Mucosa of rectum (tissue), 2 donors: ENCODE data around the gene KCTD1.

Experiments
- H3K27ac ChIP-seq, 2 donors: one replicate each; pipeline ENCODE4 v1.7.0; 2013; ENCODE audit warnings: inconsistent platforms in 2 of 2, low read depth in 2 of 2, low read length in 2 of 2
- H3K27me3 ChIP-seq, 2 donors: one replicate each; pipeline ENCODE4 v1.7.0; 2013; ENCODE audit warnings: low read length in 2 of 2; ENCODE audit not compliant: control insufficient read depth in 2 of 2, insufficient read depth in 2 of 2
- H3K36me3 ChIP-seq, 2 donors: one replicate each; pipeline ENCODE4 v1.7.0; 2013; ENCODE audit warnings: low read length in 2 of 2; ENCODE audit not compliant: control insufficient read depth in 2 of 2, insufficient read depth in 2 of 2
- H3K4me1 ChIP-seq, 2 donors: one replicate each; pipeline ENCODE4 v1.7.0; 2013; ENCODE audit warnings: low read length in 2 of 2, mild to moderate bottlenecking in 1 of 2; ENCODE audit not compliant: control insufficient read depth in 2 of 2, insufficient read depth in 2 of 2
- H3K4me3 ChIP-seq, 2 donors: one replicate each; pipeline ENCODE4 v1.7.0; 2013; ENCODE audit warnings: low read length in 2 of 2
- H3K9ac ChIP-seq, 2 donors: one replicate each; pipeline ENCODE4 v1.7.0; 2013; ENCODE audit warnings: low read length in 2 of 2, low read depth in 1 of 2, mild to moderate bottlenecking in 1 of 2
- H3K9me3 ChIP-seq, 2 donors: one replicate each; pipeline ENCODE4 v1.7.0; 2013; ENCODE audit warnings: low read length in 2 of 2; ENCODE audit not compliant: control insufficient read depth in 2 of 2
- donor health status: healthy.
- donor health status: Normal muscosa, but diverticular disease.

KCTD1 gene

DNA sequence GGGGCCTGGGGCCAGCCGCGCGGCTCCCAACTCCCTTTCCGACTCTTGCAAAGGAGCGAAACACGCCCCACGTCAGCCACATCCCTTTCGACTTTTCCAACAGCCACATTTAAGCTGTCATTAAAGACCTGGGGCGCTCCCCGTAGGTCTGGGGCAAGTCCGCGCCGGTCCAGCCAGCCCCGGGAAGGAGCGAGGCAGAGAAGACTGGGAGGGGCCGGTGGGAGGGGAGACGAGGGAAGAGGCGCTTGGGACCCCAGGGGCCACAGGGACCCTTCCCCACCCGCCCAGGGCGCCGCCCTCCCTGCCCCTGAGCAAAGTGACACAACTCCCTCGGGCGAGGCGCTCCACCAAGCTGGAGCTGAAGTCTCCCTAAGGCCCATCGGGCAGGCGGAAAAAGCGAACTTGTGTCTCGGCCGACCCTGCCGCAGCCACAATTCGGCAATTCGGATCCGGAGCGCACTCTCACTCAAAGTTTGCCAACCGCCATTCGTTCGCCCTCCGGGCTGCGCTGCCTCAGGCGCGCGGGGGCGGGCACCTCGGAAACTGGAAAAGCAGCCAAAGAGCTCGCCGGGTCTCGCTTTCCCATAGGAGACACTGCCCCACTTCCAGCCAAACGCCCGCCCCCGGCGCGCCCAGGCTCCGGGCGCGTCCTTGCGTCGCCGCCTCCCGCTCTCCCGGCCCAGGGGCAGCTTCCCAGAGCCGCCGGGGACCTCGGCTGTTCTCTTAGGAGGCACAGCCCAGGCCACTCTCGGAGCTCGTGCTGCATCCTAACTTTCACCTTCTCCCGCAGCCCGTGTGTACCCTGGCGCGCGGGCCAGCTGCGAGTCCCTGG, 1.1 kb upstream of the KCTD1 start:
- peaks cover 17 to 18% of the 10 kb centered on the region in 2 donors for H3K4me1 ChIP-seq
- no peaks in the 10 kb centered on the region for H3K9me3 ChIP-seq
- no peaks in the 10 kb centered on the region for H3K36me3 ChIP-seq
- peak overlapping the region; percentile 76 to 84 for H3K4me3 ChIP-seq
- peak overlapping the region; percentile 43 to 67 for H3K27ac ChIP-seq
- peaks cover 15 to 23% of the 10 kb centered on the region in 2 donors for H3K27me3 ChIP-seq
- peak overlapping the region; percentile 14 to 65 for H3K9ac ChIP-seq

DNA sequence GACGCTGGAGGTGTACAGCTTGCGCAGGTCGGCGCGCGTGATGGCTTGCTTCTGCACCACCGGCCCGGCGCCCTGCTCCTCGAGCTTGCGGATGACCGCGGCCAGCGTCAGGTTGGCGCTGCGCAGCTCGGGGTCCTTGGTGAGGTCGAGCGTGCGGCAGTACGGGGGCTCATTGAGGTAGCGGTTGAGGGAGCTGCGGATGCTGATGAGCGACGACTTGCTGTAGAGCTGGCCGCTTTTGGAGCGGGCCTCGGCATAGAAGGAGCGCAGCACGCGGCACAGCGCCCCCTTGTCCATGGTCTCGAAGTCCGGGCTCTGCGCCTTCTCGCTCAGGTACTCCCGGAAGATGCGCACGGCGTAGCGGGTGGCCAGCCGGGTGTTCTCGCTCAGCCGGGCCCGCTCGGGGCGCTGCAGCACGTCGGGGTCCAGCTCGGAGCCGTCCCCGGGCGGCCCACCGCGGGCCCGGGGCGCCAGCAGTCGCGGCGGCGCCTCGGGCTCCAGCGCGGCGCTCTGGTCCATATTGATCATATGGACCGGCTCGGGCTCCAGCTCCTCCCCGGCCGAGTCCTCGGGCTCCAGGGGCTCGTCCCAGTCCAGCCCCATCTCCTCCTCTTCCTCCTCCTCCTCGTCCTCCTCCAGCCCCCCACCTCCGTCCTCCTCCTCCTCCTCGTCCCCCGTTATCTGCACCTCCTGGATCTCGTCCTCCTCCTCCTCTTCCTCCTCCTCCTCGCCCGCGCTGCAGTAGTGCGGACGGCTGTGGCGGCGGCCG, 523 bp downstream of the KCTD1 start:
- H3K9ac ChIP-seq: peak overlapping the region; percentile 32 to 70
- H3K4me3 ChIP-seq: peak overlapping the region; percentile 76 to 84
- peaks cover 15 to 20% of the 10 kb centered on the region in 2 donors for H3K27me3 ChIP-seq
- H3K27ac ChIP-seq: no peak overlapping the region
- H3K4me1 ChIP-seq: peaks cover 17 to 23% of the 10 kb centered on the region in 2 donors
- no peaks in the 10 kb centered on the region for H3K9me3 ChIP-seq
- H3K36me3 ChIP-seq: no peaks in the 10 kb centered on the region

DNA sequence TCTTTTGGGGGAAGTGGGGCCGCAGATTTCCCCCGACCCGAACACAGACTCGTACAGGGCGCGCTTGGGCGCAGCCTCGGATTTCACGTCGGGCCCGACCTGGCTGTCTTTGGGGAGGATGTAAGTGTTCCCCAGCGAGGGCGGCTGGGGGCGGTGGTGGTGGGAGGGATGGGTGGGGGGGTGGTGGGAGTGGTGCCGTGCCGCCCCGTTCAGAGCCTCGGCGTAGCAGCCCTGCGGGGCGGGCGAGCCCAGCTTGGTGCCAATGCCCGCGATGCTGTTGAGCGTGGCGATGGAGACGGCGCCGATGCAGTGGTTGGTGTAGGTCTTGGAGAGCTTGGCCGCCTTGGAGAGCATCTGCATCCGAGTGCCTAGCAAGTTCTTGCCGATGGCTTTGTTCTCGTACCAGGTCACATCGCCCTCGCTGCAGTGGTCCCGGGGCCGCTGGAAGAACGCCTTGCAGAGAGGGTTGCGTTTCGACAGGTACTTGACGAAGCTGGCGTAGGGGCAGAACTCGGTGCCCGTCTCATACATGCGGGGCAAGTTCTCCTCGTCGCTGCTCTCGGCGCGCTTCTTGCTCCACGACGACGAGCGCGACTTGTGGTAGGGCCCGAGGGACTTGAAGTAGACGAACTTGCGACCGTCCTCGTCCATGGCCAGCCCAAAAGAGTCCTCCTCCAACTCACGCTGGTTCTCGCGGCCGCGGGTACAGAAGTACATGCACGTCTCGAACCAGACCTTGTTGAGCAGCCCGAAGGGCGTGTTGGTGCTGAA, 1.3 kb downstream of the KCTD1 start:
- Histone ChIP-seq H3K27ac (no peak overlapping the region), H3K27me3 (peaks cover 11 to 17% of the 10 kb centered on the region in 2 donors), H3K9me3 (no peaks in the 10 kb centered on the region), H3K36me3 (no peaks in the 10 kb centered on the region), H3K9ac (no peak overlapping the region), H3K4me1 (peaks cover 17 to 23% of the 10 kb centered on the region in 2 donors), H3K4me3 (peak overlapping the region; percentile 76 to 84)

DNA sequence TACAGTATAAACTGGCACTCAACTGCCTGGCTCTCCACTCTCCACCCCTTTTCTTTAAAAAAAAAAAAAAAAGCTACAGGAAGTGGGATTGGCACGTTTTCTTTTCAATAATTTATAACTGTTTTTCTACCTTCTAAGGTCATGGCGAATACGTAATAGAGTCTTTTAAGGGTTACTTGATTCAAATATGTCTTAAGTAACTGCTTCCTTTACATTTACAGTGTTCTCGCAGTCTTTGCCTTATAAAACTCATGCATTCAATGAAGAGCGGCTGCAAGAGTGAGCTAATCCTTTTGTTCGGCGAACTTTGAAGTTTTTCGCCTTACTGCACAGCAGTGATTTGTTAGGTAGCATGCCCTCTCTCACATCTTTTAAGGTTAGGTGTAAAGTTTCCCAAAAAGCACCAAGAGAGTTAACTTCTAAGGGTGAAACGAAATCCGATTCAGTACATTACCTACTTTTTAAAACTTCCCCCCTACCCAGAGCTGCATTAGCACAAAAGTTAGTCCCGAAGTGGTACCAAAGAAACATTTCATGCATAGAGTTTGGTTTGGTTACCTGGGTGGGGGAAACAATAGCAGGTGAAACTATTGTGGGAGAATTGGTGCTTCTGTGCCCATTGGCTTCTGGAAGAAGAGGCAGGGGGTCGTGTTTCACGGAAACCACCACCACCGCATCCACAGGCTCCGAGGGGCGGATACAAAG, 2.0 kb downstream of the KCTD1 start:
- Histone ChIP-seq H3K4me1 (peaks cover 17 to 23% of the 10 kb centered on the region in 2 donors), H3K36me3 (no peaks in the 10 kb centered on the region), H3K9ac (no peak overlapping the region), H3K4me3 (no peak overlapping the region), H3K9me3 (no peaks in the 10 kb centered on the region), H3K27me3 (peaks cover 9 to 11% of the 10 kb centered on the region in 2 donors), H3K27ac (no peak overlapping the region)

DNA sequence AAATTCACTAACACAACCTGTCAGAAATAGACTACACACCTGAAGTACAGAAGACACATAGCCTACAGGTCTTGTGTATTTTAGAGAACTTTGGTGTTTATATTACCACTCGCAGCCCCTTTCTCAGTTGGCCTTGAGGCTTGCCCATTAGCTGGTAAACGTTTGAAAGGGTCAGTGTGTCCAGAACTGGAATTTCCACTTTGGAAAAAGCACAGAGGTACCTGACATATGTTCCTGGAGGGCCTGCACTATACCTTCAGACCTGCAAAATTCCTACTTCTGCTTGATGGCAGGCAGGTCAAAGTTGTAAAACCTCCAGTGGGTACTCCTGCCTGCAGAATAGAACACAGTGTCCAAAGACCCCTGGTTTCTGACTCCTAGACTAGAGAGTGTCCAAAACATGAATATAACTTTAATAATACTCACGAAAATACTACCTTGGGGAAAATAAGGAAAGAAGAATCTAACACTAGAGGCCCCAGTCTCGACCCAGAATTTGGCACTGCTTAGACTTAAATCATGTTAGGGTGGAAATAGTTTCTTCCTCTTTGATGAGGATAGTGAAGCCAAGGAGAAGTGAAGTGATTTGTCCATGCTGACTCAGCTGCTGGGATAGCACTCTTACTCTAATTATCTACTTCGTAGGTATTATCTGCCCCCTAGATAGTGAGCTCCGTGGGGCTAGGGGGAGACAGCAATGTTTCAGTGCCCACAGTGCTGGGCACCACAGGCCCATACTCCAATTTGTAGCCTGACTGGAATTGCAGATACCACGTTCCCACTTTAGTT, 2.8 kb downstream of the KCTD1 start:
- Histone ChIP-seq H3K36me3 (no peaks in the 10 kb centered on the region), H3K4me1 (peaks cover 17 to 23% of the 10 kb centered on the region in 2 donors), H3K27ac (no peak overlapping the region), H3K4me3 (no peak overlapping the region), H3K27me3 (peaks cover 2 to 6% of the 10 kb centered on the region in 2 donors), H3K9ac (no peak overlapping the region), H3K9me3 (no peaks in the 10 kb centered on the region)

DNA sequence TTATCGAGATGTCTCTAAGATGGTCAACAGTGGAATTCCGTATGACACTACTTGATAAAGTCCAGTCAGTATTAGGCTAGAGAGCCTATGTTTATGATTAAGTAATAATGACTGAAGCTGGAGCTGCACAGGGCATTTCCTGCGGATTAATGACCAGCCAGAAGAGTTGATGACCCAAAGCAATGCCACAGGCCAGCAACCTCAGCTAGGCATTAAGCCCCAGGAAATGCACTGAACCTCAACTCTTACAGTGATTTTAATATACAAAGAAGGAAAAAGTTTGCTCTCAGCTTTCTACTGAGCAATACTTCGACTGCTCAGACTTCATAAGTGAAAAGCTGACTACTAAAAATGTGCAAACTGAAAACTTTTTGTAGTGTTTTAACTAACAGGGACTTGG, 3.9 kb downstream of the KCTD1 start:
- H3K27ac ChIP-seq: no peak overlapping the region
- no peaks in the 10 kb centered on the region for H3K27me3 ChIP-seq
- peaks cover 10 to 17% of the 10 kb centered on the region in 2 donors for H3K4me1 ChIP-seq
- no peak overlapping the region for H3K4me3 ChIP-seq
- H3K9ac ChIP-seq: no peak overlapping the region
- no peaks in the 10 kb centered on the region for H3K36me3 ChIP-seq
- no peaks in the 10 kb centered on the region for H3K9me3 ChIP-seq

DNA sequence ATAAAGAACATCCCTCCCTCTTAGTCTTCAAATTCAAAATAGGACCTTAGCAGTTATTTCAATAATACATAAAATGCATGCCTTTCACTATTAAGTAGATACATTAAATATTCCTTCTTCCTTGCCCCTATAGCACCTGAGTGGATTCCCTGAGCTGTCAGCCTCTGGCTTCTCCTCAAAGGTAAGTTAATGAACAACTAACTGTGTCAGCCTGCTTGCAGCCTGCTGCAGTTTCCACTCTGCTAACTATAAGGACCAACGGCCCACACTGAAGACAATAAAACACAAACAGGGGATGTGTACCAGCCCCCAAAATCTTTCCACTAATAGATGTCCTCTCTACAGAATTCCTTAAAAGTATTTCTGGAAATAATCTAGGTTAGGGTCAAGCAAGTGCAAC, 5.0 kb downstream of the KCTD1 start:
- H3K9me3 ChIP-seq: no peaks in the 10 kb centered on the region
- H3K4me3 ChIP-seq: no peak overlapping the region
- H3K4me1 ChIP-seq: peaks cover 10 to 17% of the 10 kb centered on the region in 2 donors
- H3K36me3 ChIP-seq: no peaks in the 10 kb centered on the region
- no peak overlapping the region for H3K27ac ChIP-seq
- H3K9ac ChIP-seq: no peak overlapping the region
- no peaks in the 10 kb centered on the region for H3K27me3 ChIP-seq

DNA sequence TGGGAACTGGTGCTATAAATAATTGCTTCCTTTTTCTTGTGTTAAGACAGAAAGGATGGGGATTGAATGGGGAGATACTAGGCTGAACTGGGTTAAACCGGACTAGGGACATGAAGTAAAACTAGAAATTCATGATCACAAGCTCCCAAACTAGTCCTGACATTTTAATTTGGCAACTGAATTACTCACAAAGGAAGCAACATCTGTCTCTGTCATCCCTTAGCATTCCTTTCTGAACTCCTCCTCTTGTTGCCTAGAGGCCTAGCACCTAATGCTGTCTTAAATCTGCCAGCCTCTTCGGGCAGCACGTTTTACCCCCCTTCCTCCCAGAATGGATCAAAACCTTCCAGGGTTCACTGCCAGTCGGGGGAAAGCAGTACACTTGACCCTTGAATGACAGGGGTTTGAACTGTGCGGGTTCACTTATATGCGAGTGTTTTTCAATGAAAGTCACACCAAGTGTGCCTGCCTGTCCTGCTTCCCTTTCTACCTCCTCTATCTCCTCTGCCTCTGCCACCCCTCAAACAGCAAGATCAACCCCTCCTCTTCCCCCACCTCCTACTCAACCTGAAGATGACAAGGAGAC, 8.2 kb downstream of the KCTD1 start:
- Histone ChIP-seq H3K9me3 (no peaks in the 10 kb centered on the region), H3K27ac (no peak overlapping the region), H3K27me3 (no peaks in the 10 kb centered on the region), H3K4me1 (peaks cover under 1 to 7% of the 10 kb centered on the region in 2 donors), H3K36me3 (no peaks in the 10 kb centered on the region), H3K9ac (no peak overlapping the region), H3K4me3 (no peak overlapping the region)

DNA sequence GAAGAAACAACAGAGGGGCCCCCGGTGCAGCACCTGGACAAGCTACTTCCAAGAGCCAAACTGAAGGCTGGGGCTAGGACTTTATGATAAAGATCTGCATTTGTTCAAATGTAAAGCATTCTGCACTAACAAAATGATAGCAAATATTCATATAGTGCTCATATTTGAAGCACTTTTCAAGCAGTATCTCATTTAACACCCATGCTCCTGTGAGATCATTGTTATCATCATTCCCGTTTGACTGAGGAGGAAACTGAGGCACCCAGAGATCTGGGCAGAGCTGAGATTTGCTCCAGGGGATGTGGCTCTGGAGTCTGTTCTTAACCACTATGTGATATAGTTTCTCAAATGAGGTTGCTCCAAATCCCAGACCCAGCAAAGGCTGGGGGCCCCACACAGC, 9.8 kb downstream of the KCTD1 start:
- Histone ChIP-seq H3K4me3 (no peak overlapping the region), H3K9me3 (no peaks in the 10 kb centered on the region), H3K4me1 (no peaks in the 10 kb centered on the region), H3K27me3 (no peaks in the 10 kb centered on the region), H3K9ac (no peak overlapping the region), H3K36me3 (no peaks in the 10 kb centered on the region), H3K27ac (no peak overlapping the region)
